ENCODE results near the gene DNMT3L. TPM values are rescaled to one million over a fixed set of nuclear protein-coding genes. Genes with fewer than 3 reads are reported as not detected.
A peak's percentile ranks its signal among the peaks of the same experiment; 100 is the strongest.

DNMT3L gene
- total and polyA plus RNA-seq, 4 donors: 0.18 to 0.99 (median 0.25) TPM; not detected in 1

DNA sequence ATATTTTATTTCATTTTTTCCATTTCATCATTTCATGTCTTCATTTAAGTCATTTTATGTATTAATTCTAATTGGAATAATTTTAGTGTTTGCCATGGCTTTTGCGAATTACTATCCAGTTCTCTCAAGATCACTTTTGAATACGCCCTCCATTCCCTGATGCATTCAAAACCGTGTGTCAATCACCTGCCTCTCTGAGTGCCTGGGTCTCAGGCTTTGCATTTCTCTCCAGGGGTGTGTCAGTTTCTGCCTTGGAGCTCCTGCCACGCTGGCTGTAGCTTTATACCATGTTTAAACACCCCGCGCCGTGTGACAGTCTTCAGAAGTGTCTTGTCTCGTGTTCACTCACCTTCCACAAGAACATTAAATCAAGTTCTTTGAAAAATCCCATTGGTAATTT is 7.4 kb upstream of the DNMT3L start:
- Histone ChIP-seq H3K4me1 (ENCODE audit: control insufficient read depth in 4 of 4, insufficient read depth in 4 of 4, low read length in 3 of 4) (no peaks in the 10 kb centered on the region), H3K4me3 (ENCODE audit: low read depth in 1 of 3, low read length in 3 of 3) (no peak overlapping the region), H3K27ac (ENCODE audit: low read depth in 1 of 2, low read length in 2 of 2) (no peak overlapping the region), H3K27me3 (ENCODE audit: control insufficient read depth in 4 of 4, insufficient read depth in 4 of 4, low read length in 3 of 4) (no peaks in the 10 kb centered on the region), H3K9ac (ENCODE audit: low read depth in 1 of 2, low read length in 2 of 2) (no peak overlapping the region), H3K36me3 (ENCODE audit: control insufficient read depth in 4 of 4, insufficient read depth in 3 of 4, low read depth in 1 of 4, low read length in 3 of 4) (no peaks in the 10 kb centered on the region), H3K9me3 (ENCODE audit: control insufficient read depth in 4 of 4, low read length in 3 of 4) (no peaks in the 10 kb centered on the region)
- 88% methylated on average over 8 of the region's 8 CpGs for WGBS
- TF ChIP-seq FOXA1 (IDR thresholded peaks at IDR 0.05) (no peak), SP1 (IDR thresholded peaks at IDR 0.05) (no peak), HNF4G (IDR thresholded peaks at IDR 0.05) (no peak), NR2F2 (IDR thresholded peaks at IDR 0.05) (no peak)
- TF ChIP-seq, protein P1, sequence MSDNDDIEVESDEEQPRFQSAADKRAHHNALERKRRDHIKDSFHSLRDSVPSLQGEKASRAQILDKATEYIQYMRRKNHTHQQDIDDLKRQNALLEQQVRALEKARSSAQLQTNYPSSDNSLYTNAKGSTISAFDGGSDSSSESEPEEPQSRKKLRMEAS (IDR thresholded peaks at IDR 0.05): no peak
- no peak for DNase-seq (ENCODE audit: low spot score)

GRCh38 chr21:44267655-44268142 is 6.0 kb upstream of the DNMT3L start:
- DNase-seq (ENCODE audit: low spot score): no peak
- Histone ChIP-seq H3K9ac (ENCODE audit: low read depth in 1 of 2, low read length in 2 of 2) (no peak overlapping the region), H3K36me3 (ENCODE audit: control insufficient read depth in 4 of 4, insufficient read depth in 3 of 4, low read depth in 1 of 4, low read length in 3 of 4) (no peaks in the 10 kb centered on the region)

More at GRCh38 chr21:44267655-44268142, 6.0 kb upstream of the DNMT3L start:
- no peaks in the 10 kb centered on the region for H3K27me3 ChIP-seq (ENCODE audit: control insufficient read depth in 4 of 4, insufficient read depth in 4 of 4, low read length in 3 of 4)
- TF ChIP-seq RXRA (IDR thresholded peaks at IDR 0.05) (no peak), FOXA2 (IDR thresholded peaks at IDR 0.05) (no peak), EGR1 (IDR thresholded peaks at IDR 0.05; ENCODE audit: low read depth in 2 of 2) (no peak), RAD21 (IDR thresholded peaks at IDR 0.05) (peak in 1 of 2 donors; percentile 51), HNF4G (IDR thresholded peaks at IDR 0.05) (no peak)
- TF ChIP-seq, protein P2, sequence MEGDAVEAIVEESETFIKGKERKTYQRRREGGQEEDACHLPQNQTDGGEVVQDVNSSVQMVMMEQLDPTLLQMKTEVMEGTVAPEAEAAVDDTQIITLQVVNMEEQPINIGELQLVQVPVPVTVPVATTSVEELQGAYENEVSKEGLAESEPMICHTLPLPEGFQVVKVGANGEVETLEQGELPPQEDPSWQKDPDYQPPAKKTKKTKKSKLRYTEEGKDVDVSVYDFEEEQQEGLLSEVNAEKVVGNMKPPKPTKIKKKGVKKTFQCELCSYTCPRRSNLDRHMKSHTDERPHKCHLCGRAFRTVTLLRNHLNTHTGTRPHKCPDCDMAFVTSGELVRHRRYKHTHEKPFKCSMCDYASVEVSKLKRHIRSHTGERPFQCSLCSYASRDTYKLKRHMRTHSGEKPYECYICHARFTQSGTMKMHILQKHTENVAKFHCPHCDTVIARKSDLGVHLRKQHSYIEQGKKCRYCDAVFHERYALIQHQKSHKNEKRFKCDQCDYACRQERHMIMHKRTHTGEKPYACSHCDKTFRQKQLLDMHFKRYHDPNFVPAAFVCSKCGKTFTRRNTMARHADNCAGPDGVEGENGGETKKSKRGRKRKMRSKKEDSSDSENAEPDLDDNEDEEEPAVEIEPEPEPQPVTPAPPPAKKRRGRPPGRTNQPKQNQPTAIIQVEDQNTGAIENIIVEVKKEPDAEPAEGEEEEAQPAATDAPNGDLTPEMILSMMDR (IDR thresholded peaks at IDR 0.05; ENCODE audit: low read depth, low read length, missing input control): no peak
- TF ChIP-seq, protein P3, sequence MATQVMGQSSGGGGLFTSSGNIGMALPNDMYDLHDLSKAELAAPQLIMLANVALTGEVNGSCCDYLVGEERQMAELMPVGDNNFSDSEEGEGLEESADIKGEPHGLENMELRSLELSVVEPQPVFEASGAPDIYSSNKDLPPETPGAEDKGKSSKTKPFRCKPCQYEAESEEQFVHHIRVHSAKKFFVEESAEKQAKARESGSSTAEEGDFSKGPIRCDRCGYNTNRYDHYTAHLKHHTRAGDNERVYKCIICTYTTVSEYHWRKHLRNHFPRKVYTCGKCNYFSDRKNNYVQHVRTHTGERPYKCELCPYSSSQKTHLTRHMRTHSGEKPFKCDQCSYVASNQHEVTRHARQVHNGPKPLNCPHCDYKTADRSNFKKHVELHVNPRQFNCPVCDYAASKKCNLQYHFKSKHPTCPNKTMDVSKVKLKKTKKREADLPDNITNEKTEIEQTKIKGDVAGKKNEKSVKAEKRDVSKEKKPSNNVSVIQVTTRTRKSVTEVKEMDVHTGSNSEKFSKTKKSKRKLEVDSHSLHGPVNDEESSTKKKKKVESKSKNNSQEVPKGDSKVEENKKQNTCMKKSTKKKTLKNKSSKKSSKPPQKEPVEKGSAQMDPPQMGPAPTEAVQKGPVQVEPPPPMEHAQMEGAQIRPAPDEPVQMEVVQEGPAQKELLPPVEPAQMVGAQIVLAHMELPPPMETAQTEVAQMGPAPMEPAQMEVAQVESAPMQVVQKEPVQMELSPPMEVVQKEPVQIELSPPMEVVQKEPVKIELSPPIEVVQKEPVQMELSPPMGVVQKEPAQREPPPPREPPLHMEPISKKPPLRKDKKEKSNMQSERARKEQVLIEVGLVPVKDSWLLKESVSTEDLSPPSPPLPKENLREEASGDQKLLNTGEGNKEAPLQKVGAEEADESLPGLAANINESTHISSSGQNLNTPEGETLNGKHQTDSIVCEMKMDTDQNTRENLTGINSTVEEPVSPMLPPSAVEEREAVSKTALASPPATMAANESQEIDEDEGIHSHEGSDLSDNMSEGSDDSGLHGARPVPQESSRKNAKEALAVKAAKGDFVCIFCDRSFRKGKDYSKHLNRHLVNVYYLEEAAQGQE (IDR thresholded peaks at IDR 0.05): no peak
- TF ChIP-seq, protein P4, sequence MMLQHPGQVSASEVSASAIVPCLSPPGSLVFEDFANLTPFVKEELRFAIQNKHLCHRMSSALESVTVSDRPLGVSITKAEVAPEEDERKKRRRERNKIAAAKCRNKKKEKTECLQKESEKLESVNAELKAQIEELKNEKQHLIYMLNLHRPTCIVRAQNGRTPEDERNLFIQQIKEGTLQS (IDR thresholded peaks at IDR 0.05): no peak
- H3K27ac ChIP-seq (ENCODE audit: low read depth in 1 of 2, low read length in 2 of 2): no peak overlapping the region
- WGBS: 84% methylated on average over 19 of the region's 19 CpGs
- H3K4me1 ChIP-seq (ENCODE audit: control insufficient read depth in 4 of 4, insufficient read depth in 4 of 4, low read length in 3 of 4): no peaks in the 10 kb centered on the region
- no peaks in the 10 kb centered on the region for H3K9me3 ChIP-seq (ENCODE audit: control insufficient read depth in 4 of 4, low read length in 3 of 4)
- H3K4me3 ChIP-seq (ENCODE audit: low read depth in 1 of 3, low read length in 3 of 3): no peak overlapping the region

All from liver (tissue), 9 donors.